Keratinocyte (primary cell): Measurements from ENCODE around the gene RPL27A. TPM values are rescaled to one million over a fixed set of nuclear protein-coding genes. Genes with fewer than 3 reads are reported as not detected.

ENCODE experiments used
- DNase-seq: peaks from one replicate; pipeline ENCODE4 v3.0.0-alpha.2; 2011; ENCODE audit warnings: low read depth, missing footprints, low spot score
- FAIRE-seq: peaks from 2 replicates; lab custom pipeline; 2011; peaks lifted over from hg19 to GRCh38; lab: Jason Lieb, UNC
- H2AFZ ChIP-seq: 2 replicates; pipeline ENCODE4 v1.6.0; 2012; ENCODE audit warnings: low read length, control low read depth, inconsistent platforms; ENCODE audit not compliant: control insufficient read depth
- H3K27ac ChIP-seq: 2 replicates; pipeline ENCODE4 v1.5.1; 2011; ENCODE audit warnings: low read length; ENCODE audit not compliant: control insufficient read depth, insufficient read depth
- H3K27me3 ChIP-seq: 3 replicates; pipeline ENCODE4 v1.6.0; 2011; ENCODE audit warnings: low read length; ENCODE audit not compliant: control insufficient read depth, insufficient read depth; ENCODE audit errors: extremely low read depth
- H3K36me3 ChIP-seq, 2 experiments: 2 replicates in 1 of 2; 3 replicates in 1 of 2; pipeline ENCODE4 v1.5.1; 2011; ENCODE audit warnings: low read length in 2 of 2, mild to moderate bottlenecking in 1 of 2; ENCODE audit not compliant: control insufficient read depth in 2 of 2, insufficient read depth in 2 of 2; ENCODE audit errors: extremely low read depth in 1 of 2
- H3K4me1 ChIP-seq: 3 replicates; pipeline ENCODE4 v1.5.1; 2011; ENCODE audit warnings: low read length; ENCODE audit not compliant: control insufficient read depth, insufficient read depth; ENCODE audit errors: extremely low read depth
- H3K4me2 ChIP-seq: 3 replicates; pipeline ENCODE4 v1.6.0; 2011; ENCODE audit warnings: low read depth, low read length; ENCODE audit not compliant: control insufficient read depth, insufficient read depth; ENCODE audit errors: extremely low read depth
- H3K4me3 ChIP-seq, 3 experiments: fragments of 200-600 bp in 1 of 3; sonication (generic) in 1 of 3; 2 replicates in 2 of 3; 3 replicates in 1 of 3; pipeline ENCODE4 v1.5.1; 2011 to 2016; ENCODE audit warnings: low read length in 3 of 3, mild to moderate bottlenecking in 3 of 3, control low read depth in 2 of 3, inconsistent platforms in 1 of 3, low read depth in 1 of 3, mixed read lengths in 1 of 3, mixed run types in 1 of 3, moderate library complexity in 1 of 3; ENCODE audit not compliant: control insufficient read depth in 2 of 3, insufficient read depth in 2 of 3; ENCODE audit errors: extremely low read depth in 1 of 3
- H3K79me2 ChIP-seq: 2 replicates; pipeline ENCODE4 v1.6.0; 2012; ENCODE audit warnings: low read length; ENCODE audit not compliant: control insufficient read depth, insufficient read depth
- H3K9ac ChIP-seq: 3 replicates; pipeline ENCODE4 v1.6.0; 2011; ENCODE audit warnings: low read length; ENCODE audit not compliant: control insufficient read depth, insufficient read depth; ENCODE audit errors: extremely low read depth
- H3K9me1 ChIP-seq: 3 replicates; pipeline ENCODE4 v1.6.0; 2011; ENCODE audit warnings: low read length; ENCODE audit not compliant: control insufficient read depth, insufficient read depth; ENCODE audit errors: extremely low read depth
- H3K9me3 ChIP-seq: 2 replicates; pipeline ENCODE4 v1.5.1; 2012; ENCODE audit warnings: low read depth, low read length; ENCODE audit not compliant: control insufficient read depth
- H4K20me1 ChIP-seq: 3 replicates; pipeline ENCODE4 v1.6.0; 2011; ENCODE audit warnings: low read length; ENCODE audit not compliant: control insufficient read depth, insufficient read depth; ENCODE audit errors: extremely low read depth
- CTCF ChIP-seq, 3 experiments: IDR thresholded peaks in 1 of 3; conservative IDR thresholded peaks in 1 of 3; optimal IDR thresholded peaks in 1 of 3; 2 replicates in 2 of 3; 3 replicates in 1 of 3; pipeline versions ENCODE3 to v1.5.1; 2011; ENCODE audit warnings: low read length in 3 of 3, mild to moderate bottlenecking in 3 of 3, moderate library complexity in 2 of 3, control low read depth in 1 of 3, inconsistent platforms in 1 of 3; ENCODE audit not compliant: insufficient read depth in 2 of 3; ENCODE audit errors: extremely low read depth in 1 of 3
- EZH2 ChIP-seq: IDR thresholded peaks from one replicate; pipeline ENCODE4 v1.6.1; 2012; ENCODE audit warnings: inconsistent platforms, mild to moderate bottlenecking, low read length, moderate library complexity
- dilution Hi-C: fragments of 300-500 bp; cut with MboI; formaldehyde crosslinking; loops from one replicate; pipeline ENCODE4 v1.7.0; 2020; ENCODE audit warnings: low sequenced_read_pairs; ENCODE audit not compliant: extremely low pct_ligation_motif_present
- polyA plus RNA-seq, 5 experiments: library from polyadenylated mRNA; depleted of rRNA in 3 of 5; stranded (reverse) in 3 of 5; stranded (forward) in 1 of 5; unstranded in 1 of 5; fragments of >200 nt; gene quantifications; 1 replicate in 1 of 5; 2 replicates in 3 of 5; 3 replicates in 1 of 5; pipeline versions ENCODE4 v1.2.1 to v1.2.3, GENCODE V29; 2011 to 2012; ENCODE audit warnings: missing spikeins in 2 of 5, low read depth in 1 of 5, low replicate concordance in 1 of 5

Gene RPL27A
- polyA plus RNA-seq, 1 donor (not counting 4 experiments of a cell fraction or from before 2014, with no cell fraction given): 1,483 TPM

GRCh38 chr11:8729837-8730696, 47.5 kb downstream of the RPL27A start:
- no peak for FAIRE-seq

GRCh38 chr11:8730697-8731020, 48.1 kb downstream of the RPL27A start:
- no peak overlapping the region for H3K27ac ChIP-seq
- H4K20me1 ChIP-seq: no peaks in the 10 kb centered on the region
- peaks cover 24% of the 10 kb centered on the region for H3K79me2 ChIP-seq
- H2AFZ ChIP-seq: no peak overlapping the region
- TF ChIP-seq EZH2 (no peak), CTCF (optimal IDR thresholded peaks at IDR 0.05 in 1 of 3, IDR thresholded peaks at IDR 0.05 in 1 of 3, conservative IDR thresholded peaks at IDR 0.05 in 1 of 3; ENCODE audit: extremely low read depth in 1 of 3, insufficient read depth in 2 of 3, low read length in 3 of 3) (no peak)
- DNase-seq (no peak), FAIRE-seq (no peak)
- H3K4me2 ChIP-seq: no peak overlapping the region
- no peaks in the 10 kb centered on the region for H3K9me3 ChIP-seq
- no peaks in the 10 kb centered on the region for H3K27me3 ChIP-seq
- no peak overlapping the region for H3K9ac ChIP-seq
- H3K4me3 ChIP-seq: no peak overlapping the region
- H3K4me1 ChIP-seq: peaks cover 17% of the 10 kb centered on the region
- H3K36me3 ChIP-seq: peaks cover 11 to 19% of the 10 kb centered on the region in 2 experiments
- H3K9me1 ChIP-seq: peaks cover 6% of the 10 kb centered on the region
- dilution Hi-C loops: no loop called here

More at GRCh38 chr11:8729837-8730696, 47.5 kb downstream of the RPL27A start:
- Histone ChIP-seq H3K9me1 (peaks cover 5% of the 10 kb centered on the region), H3K27ac (no peak overlapping the region), H3K4me2 (no peak overlapping the region), H3K36me3 (peaks cover 13 to 22% of the 10 kb centered on the region in 2 experiments), H3K27me3 (no peaks in the 10 kb centered on the region), H3K9me3 (no peaks in the 10 kb centered on the region), H3K9ac (no peak overlapping the region), H3K79me2 (peaks cover 19% of the 10 kb centered on the region), H3K4me3 (no peak overlapping the region), H3K4me1 (peaks cover 17% of the 10 kb centered on the region), H2AFZ (no peak overlapping the region), H4K20me1 (no peaks in the 10 kb centered on the region)
- no peak for DNase-seq
- dilution Hi-C loops: no loop called here
- no peak for TF ChIP-seq CTCF (optimal IDR thresholded peaks at IDR 0.05 in 1 of 3, IDR thresholded peaks at IDR 0.05 in 1 of 3, conservative IDR thresholded peaks at IDR 0.05 in 1 of 3; ENCODE audit: extremely low read depth in 1 of 3, insufficient read depth in 2 of 3, low read length in 3 of 3)
- TF ChIP-seq EZH2: no peak
